Measurements from ENCODE around the gene SPATA22.

DNA sequence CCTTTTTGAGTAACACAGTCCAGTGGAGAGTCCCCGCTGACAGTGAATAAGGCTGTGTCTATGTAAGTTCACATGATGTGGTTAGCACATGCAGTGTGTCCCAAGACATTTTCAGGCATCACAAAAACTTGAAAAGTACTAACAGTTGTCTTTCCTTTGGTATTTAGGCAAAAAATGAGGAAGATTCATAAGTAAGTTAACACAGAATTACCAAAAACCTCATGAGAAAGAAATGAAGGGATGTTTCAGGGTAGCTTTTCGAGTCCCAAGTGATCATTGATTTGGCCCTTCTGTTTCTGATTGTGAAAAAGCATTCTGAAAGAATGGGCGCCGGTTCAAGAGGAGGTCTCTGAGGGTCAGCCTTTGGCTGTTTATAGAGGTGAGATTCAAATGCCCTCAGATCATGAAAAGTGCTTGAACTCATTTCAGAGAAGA lies 3.6 kb upstream of the SPATA22 start:
- TF ChIP-seq, protein P1, sequence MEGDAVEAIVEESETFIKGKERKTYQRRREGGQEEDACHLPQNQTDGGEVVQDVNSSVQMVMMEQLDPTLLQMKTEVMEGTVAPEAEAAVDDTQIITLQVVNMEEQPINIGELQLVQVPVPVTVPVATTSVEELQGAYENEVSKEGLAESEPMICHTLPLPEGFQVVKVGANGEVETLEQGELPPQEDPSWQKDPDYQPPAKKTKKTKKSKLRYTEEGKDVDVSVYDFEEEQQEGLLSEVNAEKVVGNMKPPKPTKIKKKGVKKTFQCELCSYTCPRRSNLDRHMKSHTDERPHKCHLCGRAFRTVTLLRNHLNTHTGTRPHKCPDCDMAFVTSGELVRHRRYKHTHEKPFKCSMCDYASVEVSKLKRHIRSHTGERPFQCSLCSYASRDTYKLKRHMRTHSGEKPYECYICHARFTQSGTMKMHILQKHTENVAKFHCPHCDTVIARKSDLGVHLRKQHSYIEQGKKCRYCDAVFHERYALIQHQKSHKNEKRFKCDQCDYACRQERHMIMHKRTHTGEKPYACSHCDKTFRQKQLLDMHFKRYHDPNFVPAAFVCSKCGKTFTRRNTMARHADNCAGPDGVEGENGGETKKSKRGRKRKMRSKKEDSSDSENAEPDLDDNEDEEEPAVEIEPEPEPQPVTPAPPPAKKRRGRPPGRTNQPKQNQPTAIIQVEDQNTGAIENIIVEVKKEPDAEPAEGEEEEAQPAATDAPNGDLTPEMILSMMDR (IDR thresholded peaks at IDR 0.05), result no peak
- TF ChIP-seq EP300 (IDR thresholded peaks at IDR 0.05), result peak in 1 of 2 donors; percentile 36
- no peak for TF ChIP-seq POLR2A (IDR thresholded peaks at IDR 0.05)
